Smooth muscle cell (in vitro differentiated cells): ENCODE results near the gene IQCK. TPM values are rescaled to one million over a fixed set of nuclear protein-coding genes. Genes with fewer than 3 reads are reported as not detected.

Source experiments
- DNase-seq: peaks from one replicate; lab custom pipeline; 2025; ENCODE audit not compliant: unreplicated experiment; lab: John Stamatoyannopoulos, UW
- H2AFZ ChIP-seq: fragments of 200-600 bp; sonication (generic); 2 replicates; pipeline ENCODE4 v1.6.0; 2016; ENCODE audit warnings: antibody characterized with exemption, low read depth, mild to moderate bottlenecking
- H3F3A ChIP-seq: fragments of 200-600 bp; sonication (generic); 2 replicates; pipeline ENCODE4 v1.6.0; 2017; ENCODE audit warnings: antibody characterized with exemption, low read depth
- H3K27ac ChIP-seq: fragments of 200-600 bp; sonication (generic); 2 replicates; pipeline ENCODE4 v1.5.1; 2016; ENCODE audit warnings: low read depth, mild to moderate bottlenecking
- H3K27me3 ChIP-seq: fragments of 200-600 bp; sonication (generic); 2 replicates; pipeline ENCODE4 v1.6.1; 2016; ENCODE audit warnings: low read depth, mild to moderate bottlenecking
- H3K36me3 ChIP-seq: fragments of 200-600 bp; sonication (generic); 2 replicates; pipeline ENCODE4 v1.5.1; 2016; ENCODE audit warnings: low read depth
- H3K4me1 ChIP-seq: fragments of 200-600 bp; sonication (generic); 2 replicates; pipeline ENCODE4 v1.5.1; 2016; ENCODE audit warnings: low read depth
- H3K4me2 ChIP-seq: fragments of 200-600 bp; sonication (generic); 2 replicates; pipeline ENCODE4 v1.6.0; 2016; ENCODE audit warnings: mild to moderate bottlenecking
- H3K4me3 ChIP-seq: fragments of 200-600 bp; sonication (generic); 2 replicates; pipeline ENCODE4 v1.5.1; 2016; ENCODE audit warnings: mild to moderate bottlenecking
- H3K79me2 ChIP-seq: fragments of 200-600 bp; sonication (generic); 2 replicates; pipeline ENCODE4 v1.6.0; 2016; ENCODE audit warnings: low read depth, mild to moderate bottlenecking
- H3K9ac ChIP-seq: fragments of 200-600 bp; sonication (generic); 2 replicates; pipeline ENCODE4 v1.6.0; 2016; ENCODE audit warnings: low read depth
- H3K9me3 ChIP-seq: fragments of 200-600 bp; sonication (generic); replicated peaks from 2 replicates; pipeline ENCODE4 v1.5.1; 2016; ENCODE audit warnings: low read depth
- H4K20me1 ChIP-seq: fragments of 200-600 bp; sonication (generic); 2 replicates; pipeline ENCODE4 v1.6.0; 2016; ENCODE audit warnings: low read depth
- CTCF ChIP-seq: fragments of 200-600 bp; sonication (generic); IDR thresholded peaks from 2 replicates; pipeline ENCODE4 v1.5.1; 2017; ENCODE audit warnings: borderline replicate concordance, mild to moderate bottlenecking, antibody characterized with exemption; ENCODE audit not compliant: insufficient read depth, poor library complexity, severe bottlenecking
- WGBS: methylation state at CpG from one replicate; pipeline ENCODE4 v1.1.7; 2016; ENCODE audit warnings: low lambda C conversion rate; 5-methylcytosine and 5-hydroxymethylcytosine counted together
- polyA plus RNA-seq: library from polyadenylated mRNA; unstranded; fragments of >200 nt; fragmentation: Nextera tagmentation; extraction: Ambion mirVana; gene quantifications from 2 replicates; pipeline ENCODE4 v1.2.1, GENCODE V29; 2016
- total RNA-seq: library from RNA; depleted of rRNA; stranded (reverse); fragments of >200 nt; gene quantifications from 2 replicates; pipeline ENCODE4 v1.2.3, GENCODE V29; 2014

IQCK gene
- total and polyA plus RNA-seq, 2 experiments from 2014 or later: 11.2 to 14.6 TPM

GRCh38 chr16:19701091-19701490 lies 17.0 kb upstream of the IQCK start:
- H4K20me1 ChIP-seq: no peaks in the 10 kb centered on the region
- no peak overlapping the region for H3K4me2 ChIP-seq
- no peaks in the 10 kb centered on the region for H3K4me1 ChIP-seq
- peaks cover 6% of the 10 kb centered on the region for H3K36me3 ChIP-seq
- H3K27me3 ChIP-seq: no peaks in the 10 kb centered on the region
- 95% methylated on average over 3 of the region's 3 CpGs for WGBS
- H3K79me2 ChIP-seq: no peaks in the 10 kb centered on the region
- H3K9me3 ChIP-seq: no peaks in the 10 kb centered on the region
- H3K4me3 ChIP-seq: no peak overlapping the region
- no peaks in the 10 kb centered on the region for H3F3A ChIP-seq
- no peak for DNase-seq
- no peak overlapping the region for H2AFZ ChIP-seq
- H3K9ac ChIP-seq: no peak overlapping the region
- H3K27ac ChIP-seq: no peak overlapping the region
- no peak for TF ChIP-seq CTCF

GRCh38 chr16:19703172-19703889 lies 14.7 kb upstream of the IQCK start:
- H3K27ac ChIP-seq: no peak overlapping the region
- no peak overlapping the region for H3K4me2 ChIP-seq
- WGBS: 95% methylated on average over 6 of the region's 6 CpGs
- H3K9ac ChIP-seq: no peak overlapping the region
- no peaks in the 10 kb centered on the region for H3K4me1 ChIP-seq
- no peaks in the 10 kb centered on the region for H3K27me3 ChIP-seq
- H3F3A ChIP-seq: no peaks in the 10 kb centered on the region
- H3K36me3 ChIP-seq: peaks cover 6% of the 10 kb centered on the region
- no peak for DNase-seq
- no peaks in the 10 kb centered on the region for H3K9me3 ChIP-seq
- H4K20me1 ChIP-seq: no peaks in the 10 kb centered on the region
- no peak for TF ChIP-seq CTCF
- no peak overlapping the region for H2AFZ ChIP-seq
- H3K4me3 ChIP-seq: no peak overlapping the region
- H3K79me2 ChIP-seq: no peaks in the 10 kb centered on the region

- Histone ChIP-seq H2AFZ (no peak overlapping the region), H4K20me1 (no peaks in the 10 kb centered on the region), H3K9me3 (no peaks in the 10 kb centered on the region), H3K4me1 (no peaks in the 10 kb centered on the region), H3K9ac (no peak overlapping the region), H3K4me2 (peak overlapping the region; percentile 6), H3K36me3 (peaks cover 6% of the 10 kb centered on the region), H3K27me3 (no peaks in the 10 kb centered on the region), H3K79me2 (no peaks in the 10 kb centered on the region), H3F3A (no peaks in the 10 kb centered on the region), H3K27ac (peak overlapping the region; percentile 63), H3K4me3 (no peak overlapping the region)
- no peak for DNase-seq
- WGBS: 81% methylated on average over 18 of the region's 18 CpGs
- TF ChIP-seq CTCF: no peak
Measured at GRCh38 chr16:19704321-19705145, 13.5 kb upstream of the IQCK start.
